Naive thymus-derived CD4-positive, alpha-beta T cell (primary cell): Measurements from ENCODE around the gene USP11. TPM values are rescaled to one million over a fixed set of nuclear protein-coding genes. Genes with fewer than 3 reads are reported as not detected.

Experiments used
- ATAC-seq: fragments of 150-1000 bp; cut with Tn5 transposase; 2 replicates; pipeline ENCODE4 v1.10.0; 2021; ENCODE audit warnings: mild to moderate bottlenecking, moderate library complexity
- CTCF ChIA-PET: fragments of 350-600 bp; sonication (Branson Sonifier 250); formaldehyde crosslinking; loops from one replicate; lab custom pipeline; 2021; ENCODE audit warnings: antibody characterized with exemption; lab: Charles Lee
- POLR2A ChIA-PET: fragments of 350-600 bp; sonication (Branson Sonifier 250); formaldehyde crosslinking; loops from one replicate; lab custom pipeline; 2021; ENCODE audit warnings: antibody characterized with exemption, inconsistent platforms; lab: Charles Lee
- DNase-seq, 9 donors: peaks; one replicate each; pipeline versions ENCODE4 v3.0.0 to v3.0.0-alpha.2; 2020 to 2022; ENCODE audit warnings: mixed read lengths in 1 of 9
- H3K27ac ChIP-seq: one replicate; pipeline ENCODE4 v1.7.0; 2013; ENCODE audit warnings: mild to moderate bottlenecking, low read depth, low read length, moderate library complexity
- H3K27me3 ChIP-seq, 2 donors: one replicate each; pipeline ENCODE4 v1.7.0; 2013; ENCODE audit warnings: low read length in 2 of 2, mild to moderate bottlenecking in 2 of 2, moderate library complexity in 2 of 2; ENCODE audit not compliant: control insufficient read depth in 2 of 2, insufficient read depth in 2 of 2
- H3K36me3 ChIP-seq, 3 experiments: 1 replicate in 2 of 3; 2 replicates in 1 of 3; pipeline ENCODE4 v1.7.0; 2013; ENCODE audit warnings: low read length in 3 of 3, mild to moderate bottlenecking in 3 of 3, moderate library complexity in 1 of 3; ENCODE audit not compliant: insufficient read depth in 3 of 3, control insufficient read depth in 2 of 3
- H3K4me1 ChIP-seq, 2 donors: one replicate each; pipeline ENCODE4 v1.7.0; 2013; ENCODE audit warnings: low read length in 2 of 2, mild to moderate bottlenecking in 2 of 2, moderate library complexity in 1 of 2; ENCODE audit not compliant: control insufficient read depth in 2 of 2, insufficient read depth in 2 of 2
- H3K4me3 ChIP-seq: 2 replicates; pipeline ENCODE4 v1.7.0; 2013; ENCODE audit warnings: mild to moderate bottlenecking, low read length
- H3K9me3 ChIP-seq, 3 experiments: 1 replicate in 2 of 3; 2 replicates in 1 of 3; pipeline ENCODE4 v1.7.0; 2013; ENCODE audit warnings: low read length in 3 of 3; ENCODE audit not compliant: control insufficient read depth in 2 of 3
- H3K27ac Mint-ChIP-seq, 9 donors: one replicate each; pipeline ENCODE4 v1.8.0; 2020 to 2022; ENCODE audit warnings: mixed read lengths in 9 of 9, mild to moderate bottlenecking in 8 of 9, moderate library complexity in 5 of 9, inconsistent platforms in 2 of 9
- H3K27me3 Mint-ChIP-seq, 5 donors: one replicate each; pipeline ENCODE4 v1.8.0; 2021 to 2022; ENCODE audit warnings: mixed read lengths in 5 of 5, mild to moderate bottlenecking in 1 of 5
- H3K36me3 Mint-ChIP-seq, 5 donors: one replicate each; pipeline ENCODE4 v1.8.0; 2020 to 2022; ENCODE audit warnings: mixed read lengths in 5 of 5, mild to moderate bottlenecking in 3 of 5, inconsistent platforms in 1 of 5
- H3K4me1 Mint-ChIP-seq, 7 donors: one replicate each; pipeline ENCODE4 v1.8.0; 2020 to 2022; ENCODE audit warnings: mixed read lengths in 7 of 7, mild to moderate bottlenecking in 3 of 7, inconsistent platforms in 1 of 7
- H3K4me3 Mint-ChIP-seq, 10 donors: one replicate each; pipeline ENCODE4 v1.8.0; 2020 to 2022; ENCODE audit warnings: mild to moderate bottlenecking in 10 of 10, mixed read lengths in 10 of 10, moderate library complexity in 6 of 10, inconsistent platforms in 2 of 10
- H3K9me3 Mint-ChIP-seq, 11 donors: one replicate each; pipeline ENCODE4 v1.8.0; 2020 to 2022; ENCODE audit warnings: mixed read lengths in 11 of 11, mild to moderate bottlenecking in 4 of 11, inconsistent platforms in 1 of 11, moderate library complexity in 1 of 11
- intact Hi-C, 2 donors: fragments of 100-400 bp; cut with micrococcal nuclease; formaldehyde crosslinking; loops; one replicate each; pipeline ENCODE4 v1.15.1; 2023
- polyA plus RNA-seq, 2 donors: library from polyadenylated mRNA; unstranded; fragments of 300-500 nt; fragmentation: Illumina TruSeq; gene quantifications; one replicate each; pipeline ENCODE4 v1.2.3, GENCODE V29; 2021
- total RNA-seq, 6 experiments: library from RNA in 5 of 6; stranded (reverse) in 5 of 6; gene quantifications; 1 replicate in 5 of 6; 2 replicates in 1 of 6; pipeline ENCODE4 v1.2.3 and lab custom pipeline; 2021 to 2026

Gene USP11
- total and polyA plus RNA-seq, 7 experiments from 2014 or later = 21.3 to 101 (median 77.0) TPM

GRCh38 chrX:47218920-47219815 lies 13.6 kb upstream of the USP11 start:
- peak in 5 of 9 donors; percentile 19 to 63 (median 32) for DNase-seq
- peak overlapping the region; percentile 98 for H3K4me3 ChIP-seq
- ChIA-PET CTCF (no interaction called here), POLR2A (interaction anchor here (0.6 to 5.4 kb wide), 11 partner anchors 10 to 295 kb away, joined by 3 to 72 read pairs (median 8); partner anchors contain the start of genes NDUFB11, RBM10 and USP11)
- Mint-ChIP-seq H3K9me3 (peaks cover 0 to 1% (median 0%) of the 10 kb centered on the region in 11 donors), H3K4me3 (peak overlapping the region; percentile 85 to 99 (median 94)), H3K36me3 (peaks cover 0 to 37% (median 13%) of the 10 kb centered on the region in 5 donors), H3K27me3 (peaks cover 0 to 2% (median 0%) of the 10 kb centered on the region in 5 donors), H3K4me1 (peaks cover 26 to 44% (median 41%) of the 10 kb centered on the region in 7 donors), H3K27ac (peak overlapping the region; percentile 76 to 99 (median 95))
- intact Hi-C loops = loop anchor here (1.0 to 5.0 kb wide), 14 partner anchors 14 to 1738 kb away; partner anchors contain the start of genes USP11 (in 2 of the 2), ELK1 (in 1 of the 2), NDUFB11 (in 1 of the 2) and OTUD5 (in 1 of the 2)
- H3K9me3 ChIP-seq = no peaks in the 10 kb centered on the region
- peak overlapping the region; percentile 97 for H3K27ac ChIP-seq
- ATAC-seq = no peak
- peaks cover 0 to 40% (median 0%) of the 10 kb centered on the region in 3 experiments for H3K36me3 ChIP-seq
- no peaks in the 10 kb centered on the region for H3K27me3 ChIP-seq
- H3K4me1 ChIP-seq = peaks cover 16 to 20% of the 10 kb centered on the region in 2 donors

GRCh38 chrX:47221756-47222155 lies 11.1 kb upstream of the USP11 start:
- no peaks in the 10 kb centered on the region for H3K9me3 ChIP-seq
- Mint-ChIP-seq H3K4me3 (peak overlapping the region in 2 of 10 donors; percentile 19 to 39), H3K4me1 (peaks cover 24 to 39% (median 34%) of the 10 kb centered on the region in 7 donors), H3K27me3 (peaks cover 0 to 2% (median 0%) of the 10 kb centered on the region in 5 donors), H3K27ac (peak overlapping the region in 5 of 9 donors; percentile 8 to 75 (median 49)), H3K9me3 (peaks cover 0 to 1% (median 0%) of the 10 kb centered on the region in 11 donors), H3K36me3 (peaks cover 0 to 38% (median 12%) of the 10 kb centered on the region in 5 donors)
- ChIA-PET POLR2A (interaction anchor here (1.0 to 5.4 kb wide), 2 partner anchors 10 to 167 kb away, joined by 3 to 72 read pairs; partner anchors contain the start of gene USP11), CTCF (no interaction called here)
- no peaks in the 10 kb centered on the region for H3K27me3 ChIP-seq
- H3K4me1 ChIP-seq = peaks cover 16 to 20% of the 10 kb centered on the region in 2 donors
- H3K27ac ChIP-seq = no peak overlapping the region
- DNase-seq = no peak
- H3K36me3 ChIP-seq = peaks cover 4 to 42% (median 8%) of the 10 kb centered on the region in 3 experiments
- H3K4me3 ChIP-seq = no peak overlapping the region
- intact Hi-C loops = no loop called here
- ATAC-seq = no peak

- H3K9me3 Mint-ChIP-seq = peaks cover 0 to 1% (median 0%) of the 10 kb centered on the region in 11 donors
- peaks cover 4 to 49% (median 8%) of the 10 kb centered on the region in 3 experiments for H3K36me3 ChIP-seq
- H3K27me3 Mint-ChIP-seq = peaks cover 0 to 2% (median 0%) of the 10 kb centered on the region in 5 donors
- H3K27ac Mint-ChIP-seq = peak overlapping the region in 5 of 9 donors; percentile 38 to 51 (median 41)
- intact Hi-C loops = no loop called here
- H3K4me3 Mint-ChIP-seq = no peak overlapping the region
- ChIA-PET POLR2A (interaction anchor here (2.4 kb wide), 1 partner anchor 10 kb away, joined by 5 read pairs; the partner anchor contains the start of gene USP11), CTCF (no interaction called here)
- no peak for ATAC-seq
- H3K27me3 ChIP-seq = no peaks in the 10 kb centered on the region
- H3K4me3 ChIP-seq = no peak overlapping the region
- no peak overlapping the region for H3K27ac ChIP-seq
- DNase-seq = peak in 1 of 9 donors; percentile 15
- H3K4me1 ChIP-seq = peaks cover 10 to 14% of the 10 kb centered on the region in 2 donors
- H3K36me3 Mint-ChIP-seq = peaks cover 0 to 44% (median 12%) of the 10 kb centered on the region in 5 donors
- H3K4me1 Mint-ChIP-seq = peaks cover 17 to 29% (median 26%) of the 10 kb centered on the region in 7 donors
- H3K9me3 ChIP-seq = no peaks in the 10 kb centered on the region
These were observed 10.0 kb upstream of the USP11 start for GRCh38 chrX:47222751-47223350.

- Mint-ChIP-seq H3K4me1 (peaks cover 17 to 29% (median 26%) of the 10 kb centered on the region in 7 donors), H3K36me3 (peaks cover 0 to 51% (median 13%) of the 10 kb centered on the region in 5 donors), H3K9me3 (peaks cover 0 to 1% (median 0%) of the 10 kb centered on the region in 11 donors), H3K4me3 (no peak overlapping the region), H3K27ac (no peak overlapping the region), H3K27me3 (no peaks in the 10 kb centered on the region)
- Histone ChIP-seq H3K9me3 (no peaks in the 10 kb centered on the region), H3K4me1 (peaks cover 10 to 14% of the 10 kb centered on the region in 2 donors), H3K27me3 (no peaks in the 10 kb centered on the region), H3K4me3 (no peak overlapping the region), H3K36me3 (peaks cover 4 to 51% (median 8%) of the 10 kb centered on the region in 3 experiments), H3K27ac (no peak overlapping the region)
- intact Hi-C loops = no loop called here
- ATAC-seq (no peak), DNase-seq (no peak)
- CTCF ChIA-PET = no interaction called here
- POLR2A ChIA-PET = interaction anchor here (2.4 kb wide), 1 partner anchor 9 kb away, joined by 5 read pairs; the partner anchor contains the start of gene USP11
These were observed 9.1 kb upstream of the USP11 start for GRCh38 chrX:47223476-47224250.

DNA sequence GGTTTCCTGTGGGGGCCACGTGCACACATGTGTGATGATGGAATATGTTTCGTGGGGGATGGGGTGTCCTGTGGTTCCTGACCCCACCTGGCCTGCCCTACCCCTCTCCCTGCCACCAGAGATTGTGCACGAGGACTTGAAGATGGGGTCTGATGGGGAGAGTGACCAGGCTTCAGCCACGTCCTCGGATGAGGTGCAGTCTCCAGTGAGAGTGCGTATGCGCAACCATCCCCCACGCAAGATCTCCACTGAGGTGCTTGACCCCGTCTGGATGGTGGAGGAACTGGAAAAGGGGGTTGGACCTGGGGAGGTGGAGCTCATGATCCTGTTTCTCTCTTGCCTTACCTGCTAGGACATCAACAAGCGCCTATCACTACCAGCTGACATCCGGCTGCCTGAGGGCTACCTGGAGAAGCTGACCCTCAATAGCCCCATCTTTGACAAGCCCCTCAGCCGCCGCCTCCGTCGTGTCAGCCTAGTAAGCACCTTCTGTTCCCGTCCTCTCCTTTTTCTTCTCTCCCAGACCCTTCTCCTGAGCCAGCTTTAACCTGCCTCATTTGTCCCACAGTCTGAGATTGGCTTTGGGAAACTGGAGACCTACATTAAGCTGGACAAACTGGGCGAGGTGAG lies 8.4 kb upstream of the USP11 start:
- Histone ChIP-seq H3K4me1 (peaks cover 10 to 14% of the 10 kb centered on the region in 2 donors), H3K27ac (no peak overlapping the region), H3K27me3 (no peaks in the 10 kb centered on the region), H3K36me3 (peaks cover 4 to 55% (median 8%) of the 10 kb centered on the region in 3 experiments), H3K9me3 (no peaks in the 10 kb centered on the region), H3K4me3 (no peak overlapping the region)
- ATAC-seq = no peak
- H3K4me3 Mint-ChIP-seq = no peak overlapping the region
- H3K27ac Mint-ChIP-seq = no peak overlapping the region
- no peaks in the 10 kb centered on the region for H3K27me3 Mint-ChIP-seq
- ChIA-PET POLR2A (interaction anchor here (2.4 kb wide), 1 partner anchor 8 kb away, joined by 5 read pairs; the partner anchor contains the start of gene USP11), CTCF (no interaction called here)
- H3K4me1 Mint-ChIP-seq = peaks cover 17 to 26% (median 23%) of the 10 kb centered on the region in 7 donors
- DNase-seq = no peak
- peaks cover 0 to 55% (median 16%) of the 10 kb centered on the region in 5 donors for H3K36me3 Mint-ChIP-seq
- intact Hi-C loops = no loop called here
- peaks cover 0 to 1% (median 0%) of the 10 kb centered on the region in 11 donors for H3K9me3 Mint-ChIP-seq
